Measurements from ENCODE around the gene WWC2. TPM values are rescaled to one million over a fixed set of nuclear protein-coding genes. Genes with fewer than 3 reads are reported as not detected.

The WWC2 gene
- total RNA-seq, 1 experiment from 2014 or later: 82.8 TPM

DNA sequence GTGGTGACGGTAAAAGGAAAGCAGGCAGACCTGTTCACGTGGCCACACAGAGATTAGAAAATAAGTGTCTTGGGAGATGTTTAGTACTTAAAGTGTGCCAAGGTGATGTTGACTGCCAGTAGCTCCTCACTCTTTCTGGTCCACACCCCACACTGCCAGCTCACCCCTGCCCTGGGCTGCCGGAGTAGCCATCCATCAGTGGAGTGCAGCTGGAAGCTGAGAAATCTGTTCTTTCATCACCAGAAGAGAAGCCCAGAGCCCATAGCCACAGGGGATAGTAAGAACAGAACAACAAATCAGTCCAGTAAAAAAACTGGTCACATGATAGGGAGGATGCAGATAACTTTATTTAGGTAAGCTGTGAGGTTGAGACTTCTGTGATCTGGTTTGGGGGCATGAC lies 64.1 kb downstream of the WWC2 start:
- Histone ChIP-seq H3K4me1 (ENCODE audit: insufficient read depth, low read length, poor library complexity, severe bottlenecking) (peaks cover 24% of the 10 kb centered on the region), H3K27ac (ENCODE audit: low read depth, low read length, poor library complexity, severe bottlenecking) (no peak overlapping the region), H3K36me3 (ENCODE audit: insufficient read depth, low read length, poor library complexity, severe bottlenecking) (no peaks in the 10 kb centered on the region), H3K27me3 (replicated peaks; ENCODE audit: insufficient read depth, low read depth, low read length, poor library complexity) (no peaks in the 10 kb centered on the region), H3K4me3 (ENCODE audit: low read depth, low read length, poor library complexity, severe bottlenecking) (no peak overlapping the region), H3K9me3 (ENCODE audit: low read depth, low read length, poor library complexity, severe bottlenecking) (no peaks in the 10 kb centered on the region)
- POLR2A ChIA-PET (ENCODE audit: low non-redundant PET): no interaction called here
- intact Hi-C loops (cut with micrococcal nuclease; ENCODE audit: unreplicated experiment): no loop called here
- CTCF ChIA-PET: no interaction called here
- DNase-seq (ENCODE audit: low spot score): no peak
- TF ChIP-seq, protein P1, sequence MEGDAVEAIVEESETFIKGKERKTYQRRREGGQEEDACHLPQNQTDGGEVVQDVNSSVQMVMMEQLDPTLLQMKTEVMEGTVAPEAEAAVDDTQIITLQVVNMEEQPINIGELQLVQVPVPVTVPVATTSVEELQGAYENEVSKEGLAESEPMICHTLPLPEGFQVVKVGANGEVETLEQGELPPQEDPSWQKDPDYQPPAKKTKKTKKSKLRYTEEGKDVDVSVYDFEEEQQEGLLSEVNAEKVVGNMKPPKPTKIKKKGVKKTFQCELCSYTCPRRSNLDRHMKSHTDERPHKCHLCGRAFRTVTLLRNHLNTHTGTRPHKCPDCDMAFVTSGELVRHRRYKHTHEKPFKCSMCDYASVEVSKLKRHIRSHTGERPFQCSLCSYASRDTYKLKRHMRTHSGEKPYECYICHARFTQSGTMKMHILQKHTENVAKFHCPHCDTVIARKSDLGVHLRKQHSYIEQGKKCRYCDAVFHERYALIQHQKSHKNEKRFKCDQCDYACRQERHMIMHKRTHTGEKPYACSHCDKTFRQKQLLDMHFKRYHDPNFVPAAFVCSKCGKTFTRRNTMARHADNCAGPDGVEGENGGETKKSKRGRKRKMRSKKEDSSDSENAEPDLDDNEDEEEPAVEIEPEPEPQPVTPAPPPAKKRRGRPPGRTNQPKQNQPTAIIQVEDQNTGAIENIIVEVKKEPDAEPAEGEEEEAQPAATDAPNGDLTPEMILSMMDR (conservative IDR thresholded peaks at IDR 0.05; ENCODE audit: low read depth, low read length): no peak
- TF ChIP-seq EZH2 (IDR thresholded peaks at IDR 0.05; ENCODE audit: borderline replicate concordance, low read depth, low read length, poor library complexity, severe bottlenecking): no peak
- BruUV-seq (replicated peaks): no TSS peak

DNA sequence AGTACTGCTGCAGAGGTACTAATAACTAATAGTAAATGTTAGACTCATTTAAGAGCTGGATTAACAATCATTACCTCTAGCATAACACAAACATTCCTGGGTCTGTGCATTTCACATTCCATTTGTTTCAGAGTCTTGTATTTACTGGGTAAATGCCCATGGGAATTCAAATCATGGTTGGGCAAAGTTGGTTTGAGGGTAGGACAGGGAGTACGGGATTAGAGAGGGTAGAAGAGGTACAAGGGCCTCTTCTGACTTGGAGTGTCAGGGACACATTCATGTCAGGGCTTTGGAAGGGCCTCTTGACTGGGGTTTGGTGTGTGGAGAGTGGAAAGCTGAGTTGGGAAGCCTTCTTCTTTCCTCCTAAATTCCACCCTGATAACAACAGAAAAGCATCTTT lies 65.9 kb downstream of the WWC2 start:
- CTCF ChIA-PET: no interaction called here
- Histone ChIP-seq H3K9me3 (ENCODE audit: low read depth, low read length, poor library complexity, severe bottlenecking) (no peaks in the 10 kb centered on the region), H3K36me3 (ENCODE audit: insufficient read depth, low read length, poor library complexity, severe bottlenecking) (no peaks in the 10 kb centered on the region), H3K27me3 (replicated peaks; ENCODE audit: insufficient read depth, low read depth, low read length, poor library complexity) (no peaks in the 10 kb centered on the region), H3K4me3 (ENCODE audit: low read depth, low read length, poor library complexity, severe bottlenecking) (no peak overlapping the region), H3K27ac (ENCODE audit: low read depth, low read length, poor library complexity, severe bottlenecking) (peak overlapping the region; percentile 8), H3K4me1 (ENCODE audit: insufficient read depth, low read length, poor library complexity, severe bottlenecking) (peaks cover 28% of the 10 kb centered on the region)
- POLR2A ChIA-PET (ENCODE audit: low non-redundant PET): no interaction called here
- TF ChIP-seq EZH2 (IDR thresholded peaks at IDR 0.05; ENCODE audit: borderline replicate concordance, low read depth, low read length, poor library complexity, severe bottlenecking): no peak
- TF ChIP-seq, protein P1 (conservative IDR thresholded peaks at IDR 0.05; ENCODE audit: low read depth, low read length): no peak
- peak; percentile 43 for DNase-seq (ENCODE audit: low spot score)
- no TSS peak for BruUV-seq (replicated peaks)
- intact Hi-C loops (cut with micrococcal nuclease; ENCODE audit: unreplicated experiment): no loop called here

DNA sequence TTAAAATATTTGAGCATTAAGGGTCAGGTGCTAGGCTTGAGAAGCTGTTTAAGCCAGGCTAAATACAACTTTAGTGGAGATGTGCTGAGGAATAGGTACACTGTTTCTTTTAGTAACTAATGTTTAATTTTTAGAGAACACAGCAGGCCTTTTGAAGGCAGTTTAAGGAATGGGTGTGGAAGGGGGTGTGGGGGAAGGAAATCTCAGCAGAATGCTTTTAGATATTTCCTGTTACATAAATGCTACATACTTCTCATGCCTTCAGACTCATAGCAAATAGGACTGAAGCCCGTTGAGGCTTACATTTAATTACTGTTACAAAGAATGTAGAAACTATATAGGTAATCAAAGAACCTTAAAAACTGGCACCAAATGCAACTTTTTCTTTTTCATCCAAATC lies 66.3 kb downstream of the WWC2 start:
- ChIA-PET CTCF (no interaction called here), POLR2A (ENCODE audit: low non-redundant PET) (no interaction called here)
- H3K4me3 ChIP-seq (ENCODE audit: low read depth, low read length, poor library complexity, severe bottlenecking): no peak overlapping the region
- no peaks in the 10 kb centered on the region for H3K27me3 ChIP-seq (replicated peaks; ENCODE audit: insufficient read depth, low read depth, low read length, poor library complexity)
- intact Hi-C loops (cut with micrococcal nuclease; ENCODE audit: unreplicated experiment): no loop called here
- peak overlapping the region; percentile 8 for H3K27ac ChIP-seq (ENCODE audit: low read depth, low read length, poor library complexity, severe bottlenecking)
- BruUV-seq (replicated peaks): no TSS peak
- no peaks in the 10 kb centered on the region for H3K36me3 ChIP-seq (ENCODE audit: insufficient read depth, low read length, poor library complexity, severe bottlenecking)
- TF ChIP-seq, protein P1 (conservative IDR thresholded peaks at IDR 0.05; ENCODE audit: low read depth, low read length): no peak
- TF ChIP-seq EZH2 (IDR thresholded peaks at IDR 0.05; ENCODE audit: borderline replicate concordance, low read depth, low read length, poor library complexity, severe bottlenecking): no peak
- peaks cover 32% of the 10 kb centered on the region for H3K4me1 ChIP-seq (ENCODE audit: insufficient read depth, low read length, poor library complexity, severe bottlenecking)
- peak; percentile 67 for DNase-seq (ENCODE audit: low spot score)
- no peaks in the 10 kb centered on the region for H3K9me3 ChIP-seq (ENCODE audit: low read depth, low read length, poor library complexity, severe bottlenecking)
